ENCODE measurements around the gene HPSE.
A peak's percentile ranks its signal among the peaks of the same experiment; 100 is the strongest.

HPSE gene

DNA sequence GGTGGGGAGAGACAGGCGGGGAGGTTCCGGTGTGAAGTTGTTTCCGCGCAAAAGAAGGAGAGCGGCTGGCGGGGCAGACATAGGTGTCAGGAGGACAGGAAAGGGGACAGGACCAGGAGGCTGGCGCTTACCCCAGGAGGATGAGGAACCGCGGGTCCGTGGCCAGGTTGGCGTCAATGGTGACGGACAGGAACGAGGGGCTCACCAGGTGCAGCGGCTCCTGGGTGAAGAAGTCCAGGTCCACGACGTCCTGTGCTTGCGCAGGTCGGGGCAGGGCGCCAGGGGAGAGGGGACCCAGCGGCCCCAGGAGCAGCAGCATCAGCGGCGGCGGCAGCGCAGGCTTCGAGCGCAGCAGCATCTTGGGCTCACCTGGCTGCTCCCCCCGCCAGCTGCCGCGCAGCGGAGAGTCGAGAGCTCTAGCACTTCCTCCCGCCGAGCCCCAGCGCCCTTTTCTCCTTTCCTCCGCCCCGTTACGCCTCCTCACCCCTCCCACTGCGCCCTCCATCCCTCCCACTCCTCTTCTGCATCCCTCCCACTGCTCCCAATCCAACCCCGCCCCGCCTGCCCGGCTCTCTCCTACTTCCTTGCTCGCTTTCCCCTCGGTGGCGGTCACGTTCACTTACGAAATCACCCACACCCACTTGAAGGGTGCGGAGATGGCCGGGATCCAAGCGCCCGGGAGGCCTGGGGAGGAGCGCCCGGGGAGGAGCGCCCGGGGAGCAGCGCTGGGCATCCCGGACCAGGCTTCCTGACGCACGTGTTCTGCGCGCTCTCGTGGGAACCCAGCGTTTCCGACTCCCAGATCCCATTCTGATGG lies at the start of gene HPSE:
TSS of gene HPSE (minus strand) at position 424 of the 817 bp plus-strand sequence. CDS start at position 358, 66 bp downstream.
- peak; percentile 67 for DNase-seq (ENCODE audit: low spot score)
- TF ChIP-seq CTCF (IDR thresholded peaks at IDR 0.05; ENCODE audit: extremely low read depth, insufficient read depth, missing control alignments): no peak
- in situ Hi-C loops (cut with MboI; ENCODE audit: low pct_unique_long_range_greater_than_20kb, low sequenced_read_pairs, unreplicated experiment): no loop called here

DNA sequence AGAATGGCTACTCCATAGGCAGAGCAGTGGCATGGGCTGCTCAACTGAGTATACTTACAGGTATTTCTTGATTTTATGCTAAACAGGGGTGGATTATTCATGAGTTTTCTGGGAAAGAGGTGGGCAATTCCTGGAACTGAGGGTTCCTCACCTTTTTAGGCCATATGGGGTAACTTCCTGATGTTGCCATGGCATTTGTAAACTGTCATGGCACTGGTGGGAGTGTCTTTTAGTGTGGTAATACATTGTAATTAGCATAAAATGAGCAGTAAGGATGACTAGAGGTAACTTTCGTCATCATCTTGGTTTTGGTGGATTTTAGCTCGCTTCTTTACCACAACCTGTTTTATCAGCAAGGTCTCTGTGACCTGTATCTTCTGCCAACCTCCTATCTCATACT lies 48.2 kb upstream of the HPSE start:
- DNase-seq (ENCODE audit: low spot score): no peak
- in situ Hi-C loops (cut with MboI; ENCODE audit: low pct_unique_long_range_greater_than_20kb, low sequenced_read_pairs, unreplicated experiment): no loop called here
- no peak for TF ChIP-seq CTCF (IDR thresholded peaks at IDR 0.05; ENCODE audit: extremely low read depth, insufficient read depth, missing control alignments)

- in situ Hi-C loops (cut with MboI; ENCODE audit: low pct_unique_long_range_greater_than_20kb, low sequenced_read_pairs, unreplicated experiment): no loop called here
- no peak for DNase-seq (ENCODE audit: low spot score)
- TF ChIP-seq CTCF (IDR thresholded peaks at IDR 0.05; ENCODE audit: extremely low read depth, insufficient read depth, missing control alignments): no peak
Observed at GRCh38 chr4:83381173-83381572, 46.5 kb upstream of the HPSE start.

DNA sequence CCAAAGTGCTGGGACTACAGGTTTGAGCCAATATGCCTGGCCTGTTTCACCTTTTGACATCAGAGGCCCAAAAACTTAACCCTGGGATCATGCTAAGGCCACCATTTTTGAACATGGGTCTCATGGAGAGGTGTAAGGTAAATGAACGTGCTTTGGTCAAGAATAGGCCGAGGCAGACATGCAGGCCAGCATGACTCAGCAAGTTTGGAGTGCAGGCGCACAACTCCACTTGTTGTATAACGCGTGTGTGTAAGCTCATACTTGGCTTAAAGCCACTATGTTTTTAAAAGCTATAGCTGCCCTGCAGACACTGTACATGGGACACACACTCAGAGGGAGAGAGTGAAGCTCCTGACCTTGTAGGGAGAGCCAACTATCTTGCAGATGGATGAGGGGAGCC lies 43.8 kb upstream of the HPSE start:
- DNase-seq (ENCODE audit: low spot score): no peak
- no peak for TF ChIP-seq CTCF (IDR thresholded peaks at IDR 0.05; ENCODE audit: extremely low read depth, insufficient read depth, missing control alignments)
- in situ Hi-C loops (cut with MboI; ENCODE audit: low pct_unique_long_range_greater_than_20kb, low sequenced_read_pairs, unreplicated experiment): no loop called here

GRCh38 chr4:83372931-83373330 lies 38.3 kb upstream of the HPSE start:
- TF ChIP-seq CTCF (IDR thresholded peaks at IDR 0.05; ENCODE audit: extremely low read depth, insufficient read depth, missing control alignments): no peak
- in situ Hi-C loops (cut with MboI; ENCODE audit: low pct_unique_long_range_greater_than_20kb, low sequenced_read_pairs, unreplicated experiment): no loop called here
- no peak for DNase-seq (ENCODE audit: low spot score)

DNA sequence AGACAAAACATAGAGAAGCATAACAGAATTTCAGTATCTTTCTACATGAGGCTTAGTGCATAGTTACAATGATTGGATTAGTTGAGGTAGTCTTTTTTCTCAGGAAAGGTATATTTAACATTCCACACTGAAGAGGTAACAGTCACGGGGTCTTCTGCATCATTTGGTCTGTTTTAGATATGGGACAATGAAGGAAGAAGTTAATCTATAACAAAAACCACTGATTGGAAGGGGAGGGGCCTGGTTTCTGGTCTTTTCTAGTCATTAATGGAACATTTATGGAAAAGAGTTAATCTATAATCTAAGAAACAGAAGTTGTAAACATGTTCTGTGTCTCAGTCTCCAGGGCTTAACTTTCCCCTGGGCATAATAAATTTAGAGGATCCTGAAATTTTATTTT lies 37.3 kb upstream of the HPSE start:
- in situ Hi-C loops (cut with MboI; ENCODE audit: low pct_unique_long_range_greater_than_20kb, low sequenced_read_pairs, unreplicated experiment): no loop called here

More for the DNA sequence above, 37.3 kb upstream of the HPSE start:
- no peak for TF ChIP-seq CTCF (IDR thresholded peaks at IDR 0.05; ENCODE audit: extremely low read depth, insufficient read depth, missing control alignments)
- DNase-seq (ENCODE audit: low spot score): no peak

Measured in GM13977 (cell line).